CD4-positive, alpha-beta T cell (primary cell): ENCODE results near the gene ZNF415. TPM values are rescaled to one million over a fixed set of nuclear protein-coding genes. Genes with fewer than 3 reads are reported as not detected.
A peak's percentile ranks its signal among the peaks of the same experiment; 100 is the strongest.

Source experiments
- ATAC-seq: fragments of 200-7000 bp; cut with Tn5 transposase; one replicate; pipeline ENCODE4 v1.10.0; 2022; ENCODE audit warnings: mild to moderate bottlenecking; ENCODE audit not compliant: poor library complexity
- CTCF ChIA-PET: fragments of 350-600 bp; sonication (Branson Sonifier 250); formaldehyde crosslinking; loops from one replicate; lab custom pipeline; 2021; ENCODE audit warnings: antibody characterized with exemption, inconsistent platforms; lab: Charles Lee
- POLR2A ChIA-PET: fragments of 350-600 bp; sonication (Branson Sonifier 250); formaldehyde crosslinking; loops from one replicate; lab custom pipeline; 2021; ENCODE audit warnings: antibody characterized with exemption, inconsistent platforms; lab: Charles Lee
- DNase-seq, 14 experiments: peaks; one replicate each; pipeline ENCODE4 v3.0.0-alpha.2; 2013 to 2020; ENCODE audit warnings: mixed read lengths in 2 of 14
- H3K27ac ChIP-seq, 2 donors: one replicate each; pipeline versions ENCODE4 v1.5.1 to v1.7.0; 2013; ENCODE audit warnings: low read length in 2 of 2, low read depth in 1 of 2, mild to moderate bottlenecking in 1 of 2
- H3K27me3 ChIP-seq, 2 experiments: 1 replicate in 1 of 2; 2 replicates in 1 of 2; pipeline versions ENCODE4 v1.6.1 to v1.7.0; 2013; ENCODE audit warnings: low read length in 2 of 2, control low read depth in 1 of 2, mild to moderate bottlenecking in 1 of 2, moderate library complexity in 1 of 2; ENCODE audit not compliant: insufficient read depth in 2 of 2, control insufficient read depth in 1 of 2
- H3K36me3 ChIP-seq: one replicate; pipeline ENCODE4 v1.6.1; 2013; ENCODE audit warnings: low read length, control low read depth; ENCODE audit not compliant: insufficient read depth
- H3K4me1 ChIP-seq: one replicate; pipeline ENCODE4 v1.6.1; 2013; ENCODE audit warnings: low read length, control low read depth; ENCODE audit not compliant: insufficient read depth
- H3K4me3 ChIP-seq: one replicate; pipeline ENCODE4 v1.5.1; 2013; ENCODE audit warnings: mild to moderate bottlenecking, low read length, moderate library complexity
- H3K9me3 ChIP-seq, 2 experiments: 1 replicate in 1 of 2; 2 replicates in 1 of 2; pipeline versions ENCODE4 v1.6.1 to v1.7.0; 2013; ENCODE audit warnings: low read length in 2 of 2, mild to moderate bottlenecking in 2 of 2, control low read depth in 1 of 2, moderate library complexity in 1 of 2; ENCODE audit not compliant: control insufficient read depth in 1 of 2, insufficient read depth in 1 of 2
- H3K27ac Mint-ChIP-seq: one replicate; pipeline ENCODE4 v1.8.0; 2020; ENCODE audit warnings: mixed read lengths
- H3K27me3 Mint-ChIP-seq: one replicate; pipeline ENCODE4 v1.8.0; 2021; ENCODE audit warnings: mixed read lengths
- H3K36me3 Mint-ChIP-seq: one replicate; pipeline ENCODE4 v1.8.0; 2021; ENCODE audit warnings: low read depth, mixed read lengths
- H3K4me1 Mint-ChIP-seq: one replicate; pipeline ENCODE4 v1.8.0; 2021; ENCODE audit warnings: low read depth, mixed read lengths
- H3K4me3 Mint-ChIP-seq: one replicate; pipeline ENCODE4 v1.8.0; 2020; ENCODE audit warnings: mild to moderate bottlenecking, mixed read lengths
- H3K9me3 Mint-ChIP-seq: one replicate; pipeline ENCODE4 v1.8.0; 2020; ENCODE audit warnings: mixed read lengths
- CTCF ChIP-seq: fragments of 200-600 bp; IDR thresholded peaks from one replicate; pipeline ENCODE4 v1.8.0; 2022; ENCODE audit warnings: antibody characterized with exemption, mild to moderate bottlenecking
- intact Hi-C, 2 experiments: fragments of 100-400 bp; cut with DNase I in 1 of 2; cut with micrococcal nuclease in 1 of 2; formaldehyde crosslinking; loops; one replicate each; pipeline versions ENCODE4 v1.15.1 to v1.9.0; 2023 to 2025; cut with DNase I, micrococcal nuclease
- total RNA-seq, 174 experiments: library from RNA in 2 of 174; stranded (reverse) in 2 of 174; gene quantifications; one replicate each; pipeline ENCODE4 v1.2.3 and lab custom pipeline; 2021 to 2026

The ZNF415 gene
- total RNA-seq, 2 experiments from 2014 or later = 1.2 to 1.7 TPM

- Mint-ChIP-seq H3K27ac (no peak overlapping the region), H3K4me1 (no peaks in the 10 kb centered on the region), H3K36me3 (peaks cover 92% of the 10 kb centered on the region), H3K4me3 (no peak overlapping the region), H3K27me3 (no peaks in the 10 kb centered on the region), H3K9me3 (peaks cover 32% of the 10 kb centered on the region)
- Histone ChIP-seq H3K27ac (no peak overlapping the region), H3K4me1 (no peaks in the 10 kb centered on the region), H3K27me3 (no peaks in the 10 kb centered on the region), H3K9me3 (peaks cover 35 to 64% of the 10 kb centered on the region in 2 experiments), H3K36me3 (no peaks in the 10 kb centered on the region), H3K4me3 (no peak overlapping the region)
- intact Hi-C loops = no loop called here
- ATAC-seq (no peak), DNase-seq (no peak)
- no peak for TF ChIP-seq CTCF
- POLR2A ChIA-PET = no interaction called here
- CTCF ChIA-PET = no interaction called here
Measured at GRCh38 chr19:53112286-53112685, 20.4 kb downstream of the ZNF415 start.

- Mint-ChIP-seq H3K36me3 (peaks cover 67% of the 10 kb centered on the region), H3K27ac (no peak overlapping the region), H3K27me3 (no peaks in the 10 kb centered on the region), H3K4me1 (no peaks in the 10 kb centered on the region), H3K4me3 (no peak overlapping the region), H3K9me3 (peaks cover 18% of the 10 kb centered on the region)
- Histone ChIP-seq H3K4me1 (no peaks in the 10 kb centered on the region), H3K4me3 (no peak overlapping the region), H3K27ac (no peak overlapping the region), H3K9me3 (peaks cover 29 to 40% of the 10 kb centered on the region in 2 experiments), H3K27me3 (no peaks in the 10 kb centered on the region), H3K36me3 (no peaks in the 10 kb centered on the region)
- no peak for TF ChIP-seq CTCF
- POLR2A ChIA-PET = no interaction called here
- intact Hi-C loops = loop anchor here in 1 of 2 experiments (10.0 kb wide), 3 partner anchors 225 to 405 kb away; partner anchors contain the start of genes ZNF765 and ZNF845
- DNase-seq = no peak
- CTCF ChIA-PET = no interaction called here
- ATAC-seq = no peak
Measured at GRCh38 chr19:53109527-53109926, 23.2 kb downstream of the ZNF415 start.

DNA sequence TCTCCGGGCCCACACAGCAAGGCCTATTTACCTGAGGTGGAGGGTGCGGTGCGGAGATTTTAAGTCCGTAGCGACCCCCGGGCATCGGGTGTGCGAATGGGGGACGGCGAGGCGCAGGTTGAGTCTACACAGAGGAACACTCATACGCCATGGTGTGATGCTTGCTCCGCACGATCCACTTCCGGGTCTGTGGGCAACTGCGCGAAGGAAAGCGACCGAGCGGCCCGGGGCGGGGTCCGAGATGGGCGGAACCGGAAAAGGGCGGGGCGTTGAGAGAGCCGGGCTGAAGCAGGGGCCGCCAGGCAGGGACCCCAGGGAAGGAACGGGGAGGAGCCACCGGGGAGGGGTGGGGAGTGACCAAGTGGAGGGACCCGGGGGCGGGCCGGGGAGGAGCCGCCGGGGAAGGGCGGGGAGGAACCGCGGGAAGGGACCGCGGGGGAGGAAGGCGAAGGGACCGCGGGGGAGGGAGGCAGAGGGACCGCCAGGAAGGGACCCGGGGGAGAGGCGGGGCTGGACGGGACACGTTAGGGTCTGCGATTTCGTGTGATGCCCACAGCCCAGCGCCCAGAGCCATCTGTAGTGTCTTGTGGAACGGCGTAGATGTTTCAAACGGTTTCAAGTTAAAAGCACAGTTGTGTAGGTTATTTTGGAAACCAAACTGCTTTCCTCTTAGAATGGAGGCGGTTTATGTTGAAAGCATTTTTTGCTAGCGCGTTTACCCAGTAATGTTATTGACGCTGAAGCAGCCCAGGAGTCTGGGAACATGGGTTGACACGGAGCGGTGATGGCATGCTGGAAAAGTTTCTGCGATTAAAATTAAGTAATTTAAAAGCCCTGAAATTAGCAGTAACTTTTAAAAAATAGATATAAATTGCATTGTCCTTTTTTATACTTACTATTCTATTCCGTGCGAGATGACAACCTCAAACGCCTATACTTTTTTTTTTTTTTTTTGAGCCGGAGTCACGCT, 29.2 kb downstream of the ZNF415 start, which contains the start of gene ZNF160:
Gene ZNF160, minus strand, starts transcription at position 189 of the 970 bp plus-strand sequence. CDS start 17,146 bp downstream, outside the sequence.
- peak within 1 kb of the TSS; percentile 96 for H3K27ac Mint-ChIP-seq
- peaks cover 7 to 21% of the 10 kb centered on the region in 2 experiments for H3K9me3 ChIP-seq
- peaks cover 53% of the 10 kb centered on the region for H3K36me3 Mint-ChIP-seq
- ChIA-PET POLR2A (no interaction called here), CTCF (no interaction called here)
- H3K4me3 Mint-ChIP-seq = peak within 1 kb of the TSS; percentile 97
- intact Hi-C loops = loop anchor here (1.0 to 10.0 kb wide), 13 partner anchors 29 to 576 kb away; partner anchors contain the start of genes ZNF347 (in 1 of the 2), ZNF415 (in 1 of the 2), ZNF525 (in 1 of the 2) and ZNF611 (in 1 of the 2)
- H3K27me3 Mint-ChIP-seq = no peaks in the 10 kb centered on the region
- H3K4me3 ChIP-seq = peak within 1 kb of the TSS; percentile 81
- ATAC-seq = peak; percentile 90
- H3K36me3 ChIP-seq = peaks cover 12% of the 10 kb centered on the region
- peaks cover 44% of the 10 kb centered on the region for H3K4me1 Mint-ChIP-seq
- H3K27me3 ChIP-seq = no peaks in the 10 kb centered on the region
- H3K9me3 Mint-ChIP-seq = peaks cover 3% of the 10 kb centered on the region
- peaks cover 27% of the 10 kb centered on the region for H3K4me1 ChIP-seq
- H3K27ac ChIP-seq = peak within 1 kb of the TSS; percentile 85 to 90
- no peak for TF ChIP-seq CTCF
- peak; percentile 97 to 100 (median 99) for DNase-seq
